Lower leg skin (tissue), 3 donors: Measurements from ENCODE around the gene SLC35D1.

Experiments used
- POLR2A ChIP-seq, 2 donors: fragments of 450-650 bp; IDR thresholded peaks; one replicate each; pipeline ENCODE4 v1.6.1; 2016 to 2017; ENCODE audit warnings: antibody characterized with exemption in 2 of 2, mild to moderate bottlenecking in 1 of 2, moderate library complexity in 1 of 2
- TF ChIP-seq, protein P1 (sequence below), 3 donors: fragments of 450-650 bp; IDR thresholded peaks; one replicate each; pipeline ENCODE4 v1.5.1; 2016; ENCODE audit warnings: antibody characterized with exemption in 3 of 3, mild to moderate bottlenecking in 3 of 3, moderate library complexity in 2 of 3

DNA sequence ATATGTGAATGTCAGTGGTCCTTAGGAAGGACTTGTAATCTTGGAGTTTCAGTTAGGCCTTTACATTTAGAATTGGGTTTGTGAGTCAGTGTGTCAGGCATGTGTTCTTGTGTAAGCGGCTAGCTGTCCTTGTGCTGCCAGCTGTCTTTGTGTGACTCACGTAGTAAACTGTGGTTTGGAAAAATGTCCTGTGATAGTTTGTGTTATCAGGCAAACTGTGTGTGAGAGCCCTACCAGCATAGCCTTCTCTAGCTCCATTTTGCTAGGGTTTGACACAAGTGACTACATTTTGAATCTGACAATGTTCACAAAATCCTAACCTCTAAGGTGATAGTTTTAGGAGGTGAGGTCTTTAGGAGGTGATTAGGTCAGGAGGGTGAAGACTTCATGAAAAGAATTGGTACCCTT is 6.9 kb upstream of the SLC35D1 start:
- TF ChIP-seq POLR2A (IDR thresholded peaks at IDR 0.05): no peak
- TF ChIP-seq, protein P1, sequence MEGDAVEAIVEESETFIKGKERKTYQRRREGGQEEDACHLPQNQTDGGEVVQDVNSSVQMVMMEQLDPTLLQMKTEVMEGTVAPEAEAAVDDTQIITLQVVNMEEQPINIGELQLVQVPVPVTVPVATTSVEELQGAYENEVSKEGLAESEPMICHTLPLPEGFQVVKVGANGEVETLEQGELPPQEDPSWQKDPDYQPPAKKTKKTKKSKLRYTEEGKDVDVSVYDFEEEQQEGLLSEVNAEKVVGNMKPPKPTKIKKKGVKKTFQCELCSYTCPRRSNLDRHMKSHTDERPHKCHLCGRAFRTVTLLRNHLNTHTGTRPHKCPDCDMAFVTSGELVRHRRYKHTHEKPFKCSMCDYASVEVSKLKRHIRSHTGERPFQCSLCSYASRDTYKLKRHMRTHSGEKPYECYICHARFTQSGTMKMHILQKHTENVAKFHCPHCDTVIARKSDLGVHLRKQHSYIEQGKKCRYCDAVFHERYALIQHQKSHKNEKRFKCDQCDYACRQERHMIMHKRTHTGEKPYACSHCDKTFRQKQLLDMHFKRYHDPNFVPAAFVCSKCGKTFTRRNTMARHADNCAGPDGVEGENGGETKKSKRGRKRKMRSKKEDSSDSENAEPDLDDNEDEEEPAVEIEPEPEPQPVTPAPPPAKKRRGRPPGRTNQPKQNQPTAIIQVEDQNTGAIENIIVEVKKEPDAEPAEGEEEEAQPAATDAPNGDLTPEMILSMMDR (IDR thresholded peaks at IDR 0.05): no peak
